T-helper 2 cell (primary cell): ENCODE results near the gene MCTP2.
"Not testable (repeated sequence)": the region's sequence is repeated elsewhere in the genome, so short reads cannot be mapped to it uniquely, and the experiment has no call there.

ENCODE experiments used
- DNase-seq, 5 experiments: peaks; one replicate each; pipeline versions ENCODE4 v3.0.0 to v3.0.0-alpha.2; 2012 to 2022

The MCTP2 gene

GRCh38 chr15:94235041-94235440 lies 3.7 kb downstream of the MCTP2 start:
- DNase-seq: no peak

DNA sequence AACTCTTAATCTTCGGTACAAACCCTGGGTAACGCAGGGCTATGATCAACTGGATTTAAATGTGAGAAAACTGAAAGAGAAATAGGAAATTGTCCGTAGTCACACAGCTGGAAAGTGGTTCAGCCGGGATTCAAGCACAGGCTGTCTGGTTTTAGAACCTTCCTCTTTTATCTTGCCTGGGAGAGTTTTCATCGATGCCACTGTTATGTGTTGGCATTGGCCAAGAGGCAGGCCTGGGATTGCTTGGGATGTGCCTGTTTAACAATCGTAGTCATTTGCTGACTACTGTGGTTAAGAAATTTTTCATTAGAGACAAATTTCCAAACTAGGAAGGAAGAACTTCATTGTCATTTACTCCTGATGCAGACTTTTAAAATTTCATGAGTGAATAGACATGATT lies 4.3 kb downstream of the MCTP2 start:
- DNase-seq: no peak

- no peak for DNase-seq
Observed at GRCh38 chr15:94236608-94237007, 5.2 kb downstream of the MCTP2 start.

GRCh38 chr15:94237903-94238302 lies 6.5 kb downstream of the MCTP2 start:
- no peak for DNase-seq

DNA sequence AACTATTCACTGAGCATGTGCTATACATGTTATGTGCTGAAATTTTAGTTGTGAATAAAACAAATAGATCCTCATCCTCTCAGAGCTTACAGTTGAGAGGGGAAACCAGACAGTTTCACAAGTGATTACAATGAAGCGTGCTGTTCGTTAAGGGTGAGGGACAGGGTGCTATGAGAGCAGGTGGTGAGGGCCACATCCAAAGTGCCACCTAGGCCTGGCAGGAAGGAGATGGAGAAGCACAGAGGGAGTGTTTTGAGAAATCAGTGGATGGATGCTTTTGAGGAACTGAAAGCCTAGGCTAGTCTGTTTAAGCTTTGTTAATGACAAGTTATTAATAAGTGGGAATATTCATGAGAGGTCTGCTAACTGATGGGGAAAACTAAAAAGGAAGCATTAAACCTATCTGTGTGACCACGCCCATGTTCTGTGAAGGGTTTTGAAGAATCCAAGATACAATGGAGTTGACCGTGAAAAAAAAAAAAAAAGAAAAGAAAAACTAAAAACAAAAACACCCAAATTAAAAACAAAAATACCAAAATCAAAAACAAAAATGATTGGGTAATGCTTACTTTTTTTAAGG lies 7.3 kb downstream of the MCTP2 start:
- peak in 1 of 5 experiments; percentile 76 for DNase-seq

GRCh38 chr15:94239474-94239873 lies 8.1 kb downstream of the MCTP2 start:
- DNase-seq: no peak

GRCh38 chr15:94240480-94240879 lies 9.1 kb downstream of the MCTP2 start:
- DNase-seq: no peak

- no peak for DNase-seq
Observed at GRCh38 chr15:94242257-94242656, 10.9 kb downstream of the MCTP2 start.

- not testable (repeated sequence) for DNase-seq
Observed at GRCh38 chr15:94243003-94243402, 11.6 kb downstream of the MCTP2 start.

DNA sequence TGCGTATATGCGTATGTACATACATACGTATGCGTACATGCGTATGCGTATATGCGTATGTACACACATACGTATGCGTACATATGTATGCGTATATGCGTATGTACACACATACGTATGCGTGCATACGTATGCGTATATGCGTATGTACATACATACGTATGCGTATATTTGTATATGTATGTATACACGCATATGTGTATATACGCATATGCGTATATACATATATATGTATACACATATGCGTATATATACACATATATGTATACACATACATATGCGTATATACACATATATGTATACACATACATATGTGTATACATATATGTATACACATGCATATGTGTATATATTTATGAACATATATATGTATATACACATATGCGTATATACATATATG lies 12.1 kb downstream of the MCTP2 start:
- no peak for DNase-seq

DNA sequence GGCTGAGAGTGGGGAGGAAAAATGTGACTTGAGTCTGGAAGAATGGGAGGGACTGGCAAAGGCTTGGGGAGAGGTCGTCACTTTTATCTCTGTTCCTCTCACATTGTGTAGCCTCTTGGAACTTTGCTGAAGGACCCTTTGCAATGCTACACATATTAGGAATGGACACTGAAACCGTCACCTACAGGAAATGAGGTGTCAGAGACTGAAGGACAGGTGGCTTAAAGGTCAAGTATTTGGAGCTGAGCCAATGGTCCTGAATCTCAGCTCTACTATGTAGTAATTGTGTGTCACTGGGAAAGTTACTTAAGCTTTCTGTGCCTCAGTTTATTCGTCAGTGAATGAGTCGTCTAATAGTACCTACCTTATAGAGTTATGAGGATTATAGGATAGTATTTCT lies 14.7 kb downstream of the MCTP2 start:
- DNase-seq: no peak

GRCh38 chr15:94247789-94248638 lies 16.7 kb downstream of the MCTP2 start:
- DNase-seq: no peak

GRCh38 chr15:94250801-94251200 lies 19.4 kb downstream of the MCTP2 start:
- no peak for DNase-seq

GRCh38 chr15:94252223-94252766 lies 20.9 kb downstream of the MCTP2 start:
- no peak for DNase-seq

GRCh38 chr15:94252906-94253491 lies 21.6 kb downstream of the MCTP2 start:
- no peak for DNase-seq

GRCh38 chr15:94253742-94254141 lies 22.4 kb downstream of the MCTP2 start:
- peak in 1 of 5 experiments; percentile 30 for DNase-seq

- no peak for DNase-seq
Observed at GRCh38 chr15:94255540-94255939, 24.2 kb downstream of the MCTP2 start.

DNA sequence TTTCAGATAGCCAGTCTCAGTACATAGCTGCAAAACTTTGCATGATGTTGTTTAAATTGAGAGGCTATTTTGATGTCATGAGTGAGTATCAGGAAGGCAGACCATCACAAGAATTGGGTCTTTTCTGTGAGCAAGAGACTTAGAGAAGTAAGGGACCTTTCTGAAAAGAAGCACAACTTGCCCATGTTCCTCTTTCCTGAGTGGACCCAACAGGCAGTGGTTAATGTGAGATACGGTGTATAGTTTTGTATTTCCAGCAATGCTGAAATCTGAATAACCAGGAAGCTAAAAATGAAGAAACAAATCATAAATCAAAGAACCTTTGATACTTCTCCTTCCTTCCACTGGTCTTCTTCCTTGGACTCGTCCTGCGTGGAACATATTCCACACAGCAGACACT lies 25.1 kb downstream of the MCTP2 start:
- DNase-seq: no peak

- DNase-seq: not testable (repeated sequence)
Observed at GRCh38 chr15:94257776-94258175, 26.4 kb downstream of the MCTP2 start.

GRCh38 chr15:94258246-94258645 lies 26.9 kb downstream of the MCTP2 start:
- no peak for DNase-seq

GRCh38 chr15:94259121-94259751 lies 27.9 kb downstream of the MCTP2 start:
- no peak for DNase-seq

GRCh38 chr15:94259863-94260262 lies 28.5 kb downstream of the MCTP2 start:
- DNase-seq: no peak

GRCh38 chr15:94262201-94262600 lies 30.8 kb downstream of the MCTP2 start:
- DNase-seq: no peak
